GM23338 (cell line): Measurements from ENCODE around the gene CCL27. TPM values are rescaled to one million over a fixed set of nuclear protein-coding genes. Genes with fewer than 3 reads are reported as not detected.

Experiments used
- ATAC-seq: fragments of 200-7000 bp; cut with Tn5 transposase; 3 replicates; pipeline ENCODE4 v1.9.1; 2020
- DNase-seq: peaks from one replicate; pipeline ENCODE4 v3.0.0-alpha.2; 2015; ENCODE audit warnings: low spot score
- H2AFZ ChIP-seq: fragments of 200-600 bp; sonication (generic); 2 replicates; pipeline ENCODE4 v1.8.0; 2016; ENCODE audit warnings: antibody characterized with exemption, mild to moderate bottlenecking, moderate library complexity
- H3F3A ChIP-seq: fragments of 200-600 bp; sonication (generic); replicated peaks from 2 replicates; pipeline ENCODE4 v1.8.0; 2017; ENCODE audit warnings: antibody characterized with exemption, mixed run types, low read depth
- H3K27ac ChIP-seq: fragments of 200-600 bp; sonication (generic); 2 replicates; pipeline ENCODE4 v1.6.1; 2016; ENCODE audit warnings: low read depth
- H3K27me3 ChIP-seq: fragments of 200-600 bp; sonication (generic); 2 replicates; pipeline ENCODE4 v1.8.0; 2016; ENCODE audit warnings: mild to moderate bottlenecking, mixed run types, moderate library complexity; ENCODE audit not compliant: insufficient read depth
- H3K36me3 ChIP-seq: fragments of 200-600 bp; sonication (generic); 2 replicates; pipeline ENCODE4 v1.8.0; 2016; ENCODE audit warnings: mild to moderate bottlenecking; ENCODE audit not compliant: insufficient read depth
- H3K4me1 ChIP-seq: fragments of 200-600 bp; sonication (generic); 2 replicates; pipeline ENCODE4 v1.8.0; 2016; ENCODE audit warnings: mild to moderate bottlenecking, moderate library complexity; ENCODE audit not compliant: insufficient read depth
- H3K4me2 ChIP-seq: fragments of 200-600 bp; sonication (generic); 2 replicates; pipeline ENCODE4 v1.7.1; 2017; ENCODE audit warnings: mixed run types
- H3K4me3 ChIP-seq: fragments of 200-600 bp; sonication (generic); 2 replicates; pipeline ENCODE4 v1.6.1; 2016; ENCODE audit warnings: mixed run types
- H3K79me2 ChIP-seq: fragments of 200-600 bp; sonication (generic); replicated peaks from 2 replicates; pipeline ENCODE4 v1.8.0; 2017; ENCODE audit warnings: mild to moderate bottlenecking; ENCODE audit not compliant: insufficient read depth
- H3K9me2 ChIP-seq: fragments of 200-600 bp; sonication (generic); 2 replicates; pipeline ENCODE4 v1.8.0; 2017; ENCODE audit not compliant: insufficient read depth
- H4K20me1 ChIP-seq: fragments of 200-600 bp; sonication (generic); replicated peaks from 2 replicates; pipeline ENCODE4 v1.8.0; 2017; ENCODE audit warnings: mild to moderate bottlenecking; ENCODE audit not compliant: insufficient read depth
- H3K27ac Mint-ChIP-seq: 2 replicates; pipeline ENCODE4 v1.8.0; 2020; ENCODE audit warnings: inconsistent platforms, mild to moderate bottlenecking, moderate library complexity, mixed read lengths
- H3K27me3 Mint-ChIP-seq: 3 replicates; pipeline ENCODE4 v1.8.0; 2022; ENCODE audit warnings: low read depth, mild to moderate bottlenecking, moderate library complexity, mixed read lengths, inconsistent platforms; ENCODE audit not compliant: insufficient read depth, poor library complexity
- H3K36me3 Mint-ChIP-seq: 3 replicates; pipeline ENCODE4 v1.8.0; 2021; ENCODE audit warnings: low read depth, mild to moderate bottlenecking, inconsistent platforms, moderate library complexity, mixed read lengths
- H3K4me1 Mint-ChIP-seq: 3 replicates; pipeline ENCODE4 v1.8.0; 2020; ENCODE audit warnings: mild to moderate bottlenecking, inconsistent platforms, mixed read lengths
- H3K4me3 Mint-ChIP-seq: 3 replicates; pipeline ENCODE4 v1.8.0; 2021; ENCODE audit warnings: moderate library complexity, mild to moderate bottlenecking, inconsistent platforms, mixed read lengths
- H3K9me3 Mint-ChIP-seq: 3 replicates; pipeline ENCODE4 v1.8.0; 2020; ENCODE audit warnings: moderate library complexity, mild to moderate bottlenecking, inconsistent platforms, mixed read lengths
- EZH2 ChIP-seq: fragments of 200-600 bp; sonication (generic); IDR thresholded peaks from one replicate; pipeline ENCODE4 v1.8.0; 2017; ENCODE audit warnings: antibody characterized with exemption, mild to moderate bottlenecking, low read depth; ENCODE audit not compliant: unreplicated experiment
- EZH2phosphoT487 ChIP-seq: fragments of 200-600 bp; sonication (generic); IDR thresholded peaks from one replicate; pipeline ENCODE4 v1.8.1; 2018; ENCODE audit warnings: antibody characterized with exemption; ENCODE audit not compliant: unreplicated experiment
- JUNB ChIP-seq: IDR thresholded peaks from one replicate; pipeline ENCODE4 v1.6.1; 2016; ENCODE audit warnings: antibody characterized with exemption; ENCODE audit not compliant: unreplicated experiment
- POLR2AphosphoS5 ChIP-seq: IDR thresholded peaks from 2 replicates; pipeline ENCODE4 v1.6.1; 2016; ENCODE audit warnings: antibody characterized with exemption, low read depth
- STAT1 ChIP-seq: IDR thresholded peaks from one replicate; pipeline ENCODE4 v1.6.1; 2016; ENCODE audit warnings: antibody characterized with exemption; ENCODE audit not compliant: unreplicated experiment
- ZNF114 ChIP-seq: fragments of 250-450 bp; sonication (Bioruptor Pico); IDR thresholded peaks from 2 replicates; pipeline ENCODE4 v1.5.0; 2020; ENCODE audit warnings: mild to moderate bottlenecking, moderate library complexity
- ZNF331 ChIP-seq: fragments of 250-450 bp; sonication (Bioruptor Pico); IDR thresholded peaks from 2 replicates; pipeline ENCODE4 v1.5.0; 2020; ENCODE audit warnings: low read depth, mild to moderate bottlenecking, moderate library complexity
- polyA plus RNA-seq: library from polyadenylated mRNA; unstranded; fragments of >200 nt; fragmentation: Nextera tagmentation; extraction: Ambion mirVana; gene quantifications from 2 replicates; pipeline ENCODE4 v1.2.1, GENCODE V29; 2016
- total RNA-seq: library from RNA; depleted of rRNA; stranded (reverse); fragments of >200 nt; shearing (Covaris generic); gene quantifications from 2 replicates; pipeline ENCODE4 v1.2.3, GENCODE V29; 2014
- TF ChIP-seq, protein P1 (sequence below): IDR thresholded peaks from one replicate; pipeline ENCODE4 v1.6.1; 2018; ENCODE audit warnings: antibody characterized with exemption; ENCODE audit not compliant: unreplicated experiment
- TF ChIP-seq, protein P2 (sequence below), 2 experiments: fragments of 200-600 bp in 1 of 2; sonication (generic) in 1 of 2; conservative IDR thresholded peaks; 2 replicates each; pipeline versions ENCODE4 v1.5.1 to v1.6.1; 2016 to 2017; ENCODE audit warnings: antibody characterized with exemption in 2 of 2, low read depth in 2 of 2, mild to moderate bottlenecking in 2 of 2, moderate library complexity in 1 of 2
- TF ChIP-seq, protein P3 (sequence below): fragments of 250-450 bp; sonication (Bioruptor Pico); IDR thresholded peaks from 2 replicates; pipeline ENCODE4 v1.5.0; 2020; ENCODE audit warnings: mild to moderate bottlenecking, moderate library complexity

CCL27 gene
- total and polyA plus RNA-seq, 2 experiments from 2014 or later, result not detected

DNA sequence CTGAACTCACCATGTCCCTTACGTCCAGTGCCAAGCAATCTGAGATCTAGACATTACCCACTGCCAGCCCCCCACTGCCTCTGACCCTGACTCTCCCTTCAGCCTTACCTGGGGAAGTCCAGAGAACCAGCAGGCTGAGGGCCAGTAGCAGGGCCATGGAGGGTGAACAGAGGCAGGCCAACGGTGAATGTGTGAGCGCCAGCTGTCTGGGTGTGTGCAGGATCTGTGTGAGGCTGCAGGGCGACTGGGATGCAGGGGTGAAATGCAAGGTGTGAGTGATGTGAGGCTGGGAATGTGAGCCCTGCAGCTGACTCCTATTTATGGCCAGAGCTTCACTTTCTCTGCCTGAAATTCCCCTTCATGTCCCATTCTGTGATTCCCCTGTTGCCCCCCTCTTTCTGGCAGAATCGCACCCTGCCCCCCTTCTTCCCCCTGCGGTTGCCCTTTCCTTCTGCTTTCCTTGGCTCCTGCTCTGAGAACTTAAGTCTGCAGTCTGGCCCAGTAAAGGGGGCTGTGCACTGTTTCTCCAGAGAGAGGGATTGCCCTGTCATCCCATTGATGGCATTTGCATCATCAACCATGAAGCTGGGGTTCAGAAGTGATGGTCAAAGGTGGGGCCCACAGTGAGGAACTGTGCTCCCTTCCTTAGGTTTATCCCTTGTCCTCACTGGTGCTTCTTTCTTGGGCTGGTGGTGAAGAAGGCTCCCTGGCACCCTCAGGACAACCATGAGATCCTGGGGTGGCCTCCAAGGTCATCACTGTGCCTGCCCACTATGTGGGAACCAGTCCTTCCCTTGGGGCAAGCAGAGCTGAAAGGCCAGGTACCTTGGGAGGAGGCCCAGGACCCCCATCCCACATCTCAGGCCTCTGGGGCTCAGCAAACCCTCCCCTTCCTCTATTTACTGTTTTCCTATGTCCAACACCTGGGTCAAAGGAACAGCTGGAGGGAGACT lies 28.8 kb upstream of the CCL27 start, which contains the start of gene CCL19 (continued):
- TF ChIP-seq EZH2, result no peak
- no peak for TF ChIP-seq JUNB
- no peak for TF ChIP-seq STAT1
- TF ChIP-seq, protein P1, sequence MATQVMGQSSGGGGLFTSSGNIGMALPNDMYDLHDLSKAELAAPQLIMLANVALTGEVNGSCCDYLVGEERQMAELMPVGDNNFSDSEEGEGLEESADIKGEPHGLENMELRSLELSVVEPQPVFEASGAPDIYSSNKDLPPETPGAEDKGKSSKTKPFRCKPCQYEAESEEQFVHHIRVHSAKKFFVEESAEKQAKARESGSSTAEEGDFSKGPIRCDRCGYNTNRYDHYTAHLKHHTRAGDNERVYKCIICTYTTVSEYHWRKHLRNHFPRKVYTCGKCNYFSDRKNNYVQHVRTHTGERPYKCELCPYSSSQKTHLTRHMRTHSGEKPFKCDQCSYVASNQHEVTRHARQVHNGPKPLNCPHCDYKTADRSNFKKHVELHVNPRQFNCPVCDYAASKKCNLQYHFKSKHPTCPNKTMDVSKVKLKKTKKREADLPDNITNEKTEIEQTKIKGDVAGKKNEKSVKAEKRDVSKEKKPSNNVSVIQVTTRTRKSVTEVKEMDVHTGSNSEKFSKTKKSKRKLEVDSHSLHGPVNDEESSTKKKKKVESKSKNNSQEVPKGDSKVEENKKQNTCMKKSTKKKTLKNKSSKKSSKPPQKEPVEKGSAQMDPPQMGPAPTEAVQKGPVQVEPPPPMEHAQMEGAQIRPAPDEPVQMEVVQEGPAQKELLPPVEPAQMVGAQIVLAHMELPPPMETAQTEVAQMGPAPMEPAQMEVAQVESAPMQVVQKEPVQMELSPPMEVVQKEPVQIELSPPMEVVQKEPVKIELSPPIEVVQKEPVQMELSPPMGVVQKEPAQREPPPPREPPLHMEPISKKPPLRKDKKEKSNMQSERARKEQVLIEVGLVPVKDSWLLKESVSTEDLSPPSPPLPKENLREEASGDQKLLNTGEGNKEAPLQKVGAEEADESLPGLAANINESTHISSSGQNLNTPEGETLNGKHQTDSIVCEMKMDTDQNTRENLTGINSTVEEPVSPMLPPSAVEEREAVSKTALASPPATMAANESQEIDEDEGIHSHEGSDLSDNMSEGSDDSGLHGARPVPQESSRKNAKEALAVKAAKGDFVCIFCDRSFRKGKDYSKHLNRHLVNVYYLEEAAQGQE, result no peak
- TF ChIP-seq, protein P2, sequence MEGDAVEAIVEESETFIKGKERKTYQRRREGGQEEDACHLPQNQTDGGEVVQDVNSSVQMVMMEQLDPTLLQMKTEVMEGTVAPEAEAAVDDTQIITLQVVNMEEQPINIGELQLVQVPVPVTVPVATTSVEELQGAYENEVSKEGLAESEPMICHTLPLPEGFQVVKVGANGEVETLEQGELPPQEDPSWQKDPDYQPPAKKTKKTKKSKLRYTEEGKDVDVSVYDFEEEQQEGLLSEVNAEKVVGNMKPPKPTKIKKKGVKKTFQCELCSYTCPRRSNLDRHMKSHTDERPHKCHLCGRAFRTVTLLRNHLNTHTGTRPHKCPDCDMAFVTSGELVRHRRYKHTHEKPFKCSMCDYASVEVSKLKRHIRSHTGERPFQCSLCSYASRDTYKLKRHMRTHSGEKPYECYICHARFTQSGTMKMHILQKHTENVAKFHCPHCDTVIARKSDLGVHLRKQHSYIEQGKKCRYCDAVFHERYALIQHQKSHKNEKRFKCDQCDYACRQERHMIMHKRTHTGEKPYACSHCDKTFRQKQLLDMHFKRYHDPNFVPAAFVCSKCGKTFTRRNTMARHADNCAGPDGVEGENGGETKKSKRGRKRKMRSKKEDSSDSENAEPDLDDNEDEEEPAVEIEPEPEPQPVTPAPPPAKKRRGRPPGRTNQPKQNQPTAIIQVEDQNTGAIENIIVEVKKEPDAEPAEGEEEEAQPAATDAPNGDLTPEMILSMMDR (conservative IDR thresholded peaks at IDR 0.05; ENCODE audit: low read depth in 2 of 2), result no peak

DNA sequence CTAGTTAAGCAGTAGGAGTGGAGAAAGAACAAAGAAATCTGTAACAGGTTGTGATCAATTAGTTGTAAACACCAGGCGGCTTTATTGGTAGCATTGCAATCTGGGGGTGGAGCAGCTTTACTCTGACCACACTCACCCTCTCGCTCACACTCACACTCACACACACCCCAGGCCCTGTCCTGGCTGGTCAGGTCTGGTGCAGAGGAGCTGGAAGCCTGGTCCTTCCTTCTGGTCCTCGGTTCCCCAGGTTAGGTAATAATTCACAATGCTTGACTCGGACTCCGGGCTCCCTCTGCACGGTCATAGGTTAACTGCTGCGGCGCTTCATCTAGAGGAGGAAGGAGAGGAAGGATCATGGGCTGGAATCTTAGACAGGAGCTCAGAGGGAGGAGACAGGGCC lies 27.1 kb upstream of the CCL27 start:
- Histone ChIP-seq H4K20me1 (no peaks in the 10 kb centered on the region), H3K27me3 (no peaks in the 10 kb centered on the region), H3K79me2 (no peaks in the 10 kb centered on the region), H3K9me2 (no peaks in the 10 kb centered on the region), H3K36me3 (no peaks in the 10 kb centered on the region), H3K4me1 (peaks cover 10% of the 10 kb centered on the region), H3K27ac (no peak overlapping the region), H3K4me3 (no peak overlapping the region), H2AFZ (no peak overlapping the region), H3K4me2 (no peak overlapping the region), H3F3A (no peaks in the 10 kb centered on the region)
- Mint-ChIP-seq H3K4me3 (no peak overlapping the region), H3K9me3 (no peaks in the 10 kb centered on the region), H3K27me3 (peaks cover 1% of the 10 kb centered on the region), H3K4me1 (peaks cover 14% of the 10 kb centered on the region), H3K27ac (no peak overlapping the region), H3K36me3 (no peaks in the 10 kb centered on the region)
- ATAC-seq (no peak), DNase-seq (no peak)
- TF ChIP-seq, protein P3, sequence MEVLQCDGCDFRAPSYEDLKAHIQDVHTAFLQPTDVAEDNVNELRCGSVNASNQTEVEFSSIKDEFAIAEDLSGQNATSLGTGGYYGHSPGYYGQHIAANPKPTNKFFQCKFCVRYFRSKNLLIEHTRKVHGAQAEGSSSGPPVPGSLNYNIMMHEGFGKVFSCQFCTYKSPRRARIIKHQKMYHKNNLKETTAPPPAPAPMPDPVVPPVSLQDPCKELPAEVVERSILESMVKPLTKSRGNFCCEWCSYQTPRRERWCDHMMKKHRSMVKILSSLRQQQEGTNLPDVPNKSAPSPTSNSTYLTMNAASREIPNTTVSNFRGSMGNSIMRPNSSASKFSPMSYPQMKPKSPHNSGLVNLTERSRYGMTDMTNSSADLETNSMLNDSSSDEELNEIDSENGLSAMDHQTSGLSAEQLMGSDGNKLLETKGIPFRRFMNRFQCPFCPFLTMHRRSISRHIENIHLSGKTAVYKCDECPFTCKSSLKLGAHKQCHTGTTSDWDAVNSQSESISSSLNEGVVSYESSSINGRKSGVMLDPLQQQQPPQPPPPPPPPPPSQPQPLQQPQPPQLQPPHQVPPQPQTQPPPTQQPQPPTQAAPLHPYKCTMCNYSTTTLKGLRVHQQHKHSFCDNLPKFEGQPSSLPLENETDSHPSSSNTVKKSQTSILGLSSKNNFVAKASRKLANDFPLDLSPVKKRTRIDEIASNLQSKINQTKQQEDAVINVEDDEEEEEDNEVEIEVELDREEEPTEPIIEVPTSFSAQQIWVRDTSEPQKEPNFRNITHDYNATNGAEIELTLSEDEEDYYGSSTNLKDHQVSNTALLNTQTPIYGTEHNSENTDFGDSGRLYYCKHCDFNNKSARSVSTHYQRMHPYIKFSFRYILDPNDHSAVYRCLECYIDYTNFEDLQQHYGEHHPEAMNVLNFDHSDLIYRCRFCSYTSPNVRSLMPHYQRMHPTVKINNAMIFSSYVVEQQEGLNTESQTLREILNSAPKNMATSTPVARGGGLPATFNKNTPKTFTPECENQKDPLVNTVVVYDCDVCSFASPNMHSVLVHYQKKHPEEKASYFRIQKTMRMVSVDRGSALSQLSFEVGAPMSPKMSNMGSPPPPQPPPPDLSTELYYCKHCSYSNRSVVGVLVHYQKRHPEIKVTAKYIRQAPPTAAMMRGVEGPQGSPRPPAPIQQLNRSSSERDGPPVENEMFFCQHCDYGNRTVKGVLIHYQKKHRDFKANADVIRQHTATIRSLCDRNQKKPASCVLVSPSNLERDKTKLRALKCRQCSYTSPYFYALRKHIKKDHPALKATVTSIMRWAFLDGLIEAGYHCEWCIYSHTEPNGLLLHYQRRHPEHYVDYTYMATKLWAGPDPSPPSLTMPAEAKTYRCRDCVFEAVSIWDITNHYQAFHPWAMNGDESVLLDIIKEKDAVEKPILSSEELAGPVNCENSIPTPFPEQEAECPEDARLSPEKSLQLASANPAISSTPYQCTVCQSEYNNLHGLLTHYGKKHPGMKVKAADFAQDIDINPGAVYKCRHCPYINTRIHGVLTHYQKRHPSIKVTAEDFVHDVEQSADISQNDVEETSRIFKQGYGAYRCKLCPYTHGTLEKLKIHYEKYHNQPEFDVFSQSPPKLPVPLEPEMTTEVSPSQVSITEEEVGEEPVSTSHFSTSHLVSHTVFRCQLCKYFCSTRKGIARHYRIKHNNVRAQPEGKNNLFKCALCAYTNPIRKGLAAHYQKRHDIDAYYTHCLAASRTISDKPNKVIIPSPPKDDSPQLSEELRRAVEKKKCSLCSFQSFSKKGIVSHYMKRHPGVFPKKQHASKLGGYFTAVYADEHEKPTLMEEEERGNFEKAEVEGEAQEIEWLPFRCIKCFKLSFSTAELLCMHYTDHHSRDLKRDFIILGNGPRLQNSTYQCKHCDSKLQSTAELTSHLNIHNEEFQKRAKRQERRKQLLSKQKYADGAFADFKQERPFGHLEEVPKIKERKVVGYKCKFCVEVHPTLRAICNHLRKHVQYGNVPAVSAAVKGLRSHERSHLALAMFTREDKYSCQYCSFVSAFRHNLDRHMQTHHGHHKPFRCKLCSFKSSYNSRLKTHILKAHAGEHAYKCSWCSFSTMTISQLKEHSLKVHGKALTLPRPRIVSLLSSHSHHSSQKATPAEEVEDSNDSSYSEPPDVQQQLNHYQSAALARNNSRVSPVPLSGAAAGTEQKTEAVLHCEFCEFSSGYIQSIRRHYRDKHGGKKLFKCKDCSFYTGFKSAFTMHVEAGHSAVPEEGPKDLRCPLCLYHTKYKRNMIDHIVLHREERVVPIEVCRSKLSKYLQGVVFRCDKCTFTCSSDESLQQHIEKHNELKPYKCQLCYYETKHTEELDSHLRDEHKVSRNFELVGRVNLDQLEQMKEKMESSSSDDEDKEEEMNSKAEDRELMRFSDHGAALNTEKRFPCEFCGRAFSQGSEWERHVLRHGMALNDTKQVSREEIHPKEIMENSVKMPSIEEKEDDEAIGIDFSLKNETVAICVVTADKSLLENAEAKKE (CRISPR knock-in tag), result no peak
- TF ChIP-seq ZNF331 (CRISPR knock-in tag) (no peak), EZH2phosphoT487 (no peak), POLR2AphosphoS5 (no peak), ZNF114 (CRISPR knock-in tag) (no peak), EZH2 (no peak)
